ENCODE measurements around the gene TLCD5.

The TLCD5 gene

DNA sequence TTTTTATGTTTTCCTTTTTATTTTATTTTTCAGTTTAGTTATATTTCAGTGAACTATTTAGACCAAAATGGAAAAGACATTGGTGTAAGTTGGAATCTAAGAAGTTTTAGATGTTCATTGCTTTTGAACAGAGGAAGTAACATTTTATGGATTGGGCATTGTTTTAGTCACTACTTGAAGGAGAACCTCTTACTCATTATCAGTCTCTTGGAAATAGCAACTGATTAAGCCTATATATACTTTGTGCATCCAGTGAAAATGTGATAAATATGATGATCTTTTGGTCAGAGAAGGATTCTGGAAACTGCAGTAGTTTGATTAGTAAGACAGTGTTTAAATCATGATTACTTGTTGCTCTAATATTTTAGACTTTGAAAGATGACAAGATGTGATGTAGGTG lies 25.5 kb downstream of the TLCD5 start:
- Histone ChIP-seq H3K9me3 (ENCODE audit: low read length) (no peaks in the 10 kb centered on the region), H2AFZ (ENCODE audit: low read depth, low read length) (no peak overlapping the region), H3K4me1 (ENCODE audit: insufficient read depth, low read length) (no peaks in the 10 kb centered on the region), H3K36me3 (ENCODE audit: insufficient read depth, low read length) (no peaks in the 10 kb centered on the region), H3K4me3 (ENCODE audit: low read length) (no peak overlapping the region), H3K27me3 (ENCODE audit: insufficient read depth, low read length) (no peaks in the 10 kb centered on the region)

DNA sequence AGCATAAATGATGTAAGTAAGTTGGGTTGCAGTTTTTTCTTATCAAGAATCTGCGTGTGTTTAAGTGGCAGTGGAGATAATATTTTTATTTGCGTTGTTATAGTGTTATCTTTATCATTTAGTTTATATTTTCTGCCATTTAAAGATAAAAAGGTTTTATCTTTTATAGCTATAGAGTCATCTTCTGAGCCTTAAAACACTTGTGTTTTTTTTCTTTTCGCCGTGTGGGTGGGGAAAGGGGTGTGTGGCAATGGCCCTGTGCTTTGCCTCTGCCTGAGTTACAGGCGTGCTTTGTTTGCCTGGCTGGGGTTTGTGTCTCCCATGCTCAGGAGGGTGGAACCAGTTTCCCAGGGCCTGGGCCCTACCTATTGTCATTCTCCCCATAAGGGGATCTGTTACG lies 27.3 kb downstream of the TLCD5 start:
- no peaks in the 10 kb centered on the region for H3K27me3 ChIP-seq (ENCODE audit: insufficient read depth, low read length)
- no peak overlapping the region for H2AFZ ChIP-seq (ENCODE audit: low read depth, low read length)
- no peaks in the 10 kb centered on the region for H3K4me1 ChIP-seq (ENCODE audit: insufficient read depth, low read length)
- H3K36me3 ChIP-seq (ENCODE audit: insufficient read depth, low read length) = no peaks in the 10 kb centered on the region
- H3K9me3 ChIP-seq (ENCODE audit: low read length) = no peaks in the 10 kb centered on the region
- H3K4me3 ChIP-seq (ENCODE audit: low read length) = no peak overlapping the region

DNA sequence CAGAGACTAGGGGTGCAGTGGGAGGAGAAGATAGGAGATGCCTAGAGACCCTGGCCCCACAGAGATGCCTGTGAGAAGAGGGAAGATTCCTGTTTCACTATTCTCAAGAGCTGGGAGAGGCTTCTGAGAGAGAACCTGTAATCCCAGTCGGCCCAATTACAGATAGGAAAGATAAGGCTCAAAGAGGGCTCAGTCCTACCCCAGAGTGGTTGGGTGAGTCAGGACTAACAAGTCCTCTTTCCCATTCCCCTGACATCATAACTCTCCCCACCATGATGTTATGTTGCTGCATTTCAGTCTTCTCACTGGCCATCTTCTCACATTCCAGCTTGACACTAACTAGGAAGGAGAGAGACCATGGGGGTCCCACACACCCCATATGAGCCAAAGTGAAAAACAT lies 29.0 kb downstream of the TLCD5 start:
- Histone ChIP-seq H3K36me3 (ENCODE audit: insufficient read depth, low read length) (no peaks in the 10 kb centered on the region), H2AFZ (ENCODE audit: low read depth, low read length) (no peak overlapping the region), H3K4me3 (ENCODE audit: low read length) (no peak overlapping the region), H3K27me3 (ENCODE audit: insufficient read depth, low read length) (no peaks in the 10 kb centered on the region), H3K9me3 (ENCODE audit: low read length) (peaks cover 3% of the 10 kb centered on the region), H3K4me1 (ENCODE audit: insufficient read depth, low read length) (no peaks in the 10 kb centered on the region)

DNA sequence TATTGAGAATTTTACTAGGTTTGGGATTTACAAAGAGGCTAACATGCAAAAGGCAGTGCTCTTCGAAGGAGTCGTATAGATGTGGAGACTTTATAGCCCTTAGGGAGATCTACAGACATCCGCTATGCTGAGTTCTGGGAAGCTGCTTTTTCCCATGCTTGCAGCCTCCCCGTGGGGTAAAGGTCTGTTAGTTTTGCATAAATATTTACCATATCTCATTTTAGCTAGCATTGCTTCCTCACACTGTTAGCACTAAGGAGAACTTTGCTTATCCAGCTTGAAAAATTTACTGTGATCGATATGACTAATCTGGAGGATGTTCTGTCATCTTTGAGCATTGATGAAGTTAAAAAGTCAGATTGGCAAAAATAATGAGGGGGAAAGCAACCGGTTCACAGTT lies 29.7 kb downstream of the TLCD5 start:
- no peaks in the 10 kb centered on the region for H3K27me3 ChIP-seq (ENCODE audit: insufficient read depth, low read length)
- no peaks in the 10 kb centered on the region for H3K36me3 ChIP-seq (ENCODE audit: insufficient read depth, low read length)
- H3K9me3 ChIP-seq (ENCODE audit: low read length) = peaks cover 3% of the 10 kb centered on the region
- no peak overlapping the region for H2AFZ ChIP-seq (ENCODE audit: low read depth, low read length)
- H3K4me3 ChIP-seq (ENCODE audit: low read length) = no peak overlapping the region
- H3K4me1 ChIP-seq (ENCODE audit: insufficient read depth, low read length) = no peaks in the 10 kb centered on the region

DNA sequence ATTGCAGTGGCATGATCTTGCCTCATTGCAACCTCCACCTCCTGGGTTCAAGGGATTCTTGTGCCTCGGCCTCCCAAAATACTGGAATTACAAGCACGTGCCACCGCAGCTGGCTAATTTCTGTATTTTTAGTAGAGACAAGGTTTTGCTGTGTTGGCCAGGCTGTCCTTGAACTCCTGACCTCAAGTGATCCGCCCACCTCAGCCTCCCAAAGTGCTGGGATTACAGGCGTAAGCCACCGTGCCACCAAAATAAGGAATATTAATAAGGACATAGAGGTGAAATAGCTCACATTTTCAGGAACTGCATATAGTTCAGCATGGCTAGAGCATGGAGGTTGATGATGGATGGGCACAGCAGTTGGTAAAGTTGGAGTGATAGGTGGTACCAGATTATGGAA lies 32.5 kb downstream of the TLCD5 start:
- Histone ChIP-seq H3K36me3 (ENCODE audit: insufficient read depth, low read length) (no peaks in the 10 kb centered on the region), H3K4me3 (ENCODE audit: low read length) (no peak overlapping the region), H3K27me3 (ENCODE audit: insufficient read depth, low read length) (no peaks in the 10 kb centered on the region), H3K4me1 (ENCODE audit: insufficient read depth, low read length) (no peaks in the 10 kb centered on the region), H3K9me3 (ENCODE audit: low read length) (peaks cover 7% of the 10 kb centered on the region), H2AFZ (ENCODE audit: low read depth, low read length) (no peak overlapping the region)

DNA sequence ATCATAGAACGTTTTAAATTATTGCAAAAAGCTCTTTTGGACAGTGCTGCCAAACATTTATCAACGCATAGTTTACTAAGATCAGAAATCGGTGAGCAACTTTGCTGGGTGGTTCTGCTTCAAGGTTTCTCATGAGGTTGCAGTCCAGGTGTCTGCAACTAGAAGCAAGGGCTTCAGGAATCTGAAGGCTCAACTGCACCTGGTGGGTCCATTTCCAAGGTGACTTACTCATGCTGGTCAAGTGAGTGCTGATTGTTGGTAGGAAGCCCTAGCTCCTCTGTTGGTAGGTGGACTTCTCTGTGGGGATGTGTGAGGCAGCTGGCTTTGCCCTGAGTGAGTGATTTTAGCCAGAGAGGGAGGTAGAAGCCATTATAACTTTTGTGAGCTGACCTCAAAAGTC lies 33.6 kb downstream of the TLCD5 start:
- Histone ChIP-seq H3K4me1 (ENCODE audit: insufficient read depth, low read length) (no peaks in the 10 kb centered on the region), H3K36me3 (ENCODE audit: insufficient read depth, low read length) (no peaks in the 10 kb centered on the region), H3K9me3 (ENCODE audit: low read length) (peaks cover 8% of the 10 kb centered on the region), H3K4me3 (ENCODE audit: low read length) (no peak overlapping the region), H2AFZ (ENCODE audit: low read depth, low read length) (no peak overlapping the region), H3K27me3 (ENCODE audit: insufficient read depth, low read length) (no peaks in the 10 kb centered on the region)

DNA sequence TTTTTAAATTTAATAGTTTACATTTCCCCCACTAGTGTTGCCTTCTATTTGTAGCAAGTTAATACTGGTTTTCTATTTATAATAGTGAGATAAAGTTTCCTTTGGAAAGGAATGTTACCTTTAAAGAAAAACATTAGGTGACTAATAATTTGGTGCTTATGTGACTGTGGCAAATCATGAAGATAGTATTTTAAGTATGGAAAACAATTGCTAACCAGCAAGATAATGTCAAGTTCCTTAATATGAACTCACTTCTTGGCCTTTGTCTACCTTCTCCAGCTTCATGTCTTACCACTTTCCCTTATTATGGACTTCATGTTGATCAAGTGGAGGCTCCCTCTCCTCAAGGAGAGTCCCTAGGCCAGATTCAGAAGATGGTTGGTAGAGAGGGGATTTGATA lies 38.3 kb downstream of the TLCD5 start:
- no peak overlapping the region for H3K4me3 ChIP-seq (ENCODE audit: low read length)
- H2AFZ ChIP-seq (ENCODE audit: low read depth, low read length) = no peak overlapping the region
- peaks cover 10% of the 10 kb centered on the region for H3K9me3 ChIP-seq (ENCODE audit: low read length)
- H3K36me3 ChIP-seq (ENCODE audit: insufficient read depth, low read length) = no peaks in the 10 kb centered on the region
- H3K4me1 ChIP-seq (ENCODE audit: insufficient read depth, low read length) = no peaks in the 10 kb centered on the region
- H3K27me3 ChIP-seq (ENCODE audit: insufficient read depth, low read length) = no peaks in the 10 kb centered on the region

DNA sequence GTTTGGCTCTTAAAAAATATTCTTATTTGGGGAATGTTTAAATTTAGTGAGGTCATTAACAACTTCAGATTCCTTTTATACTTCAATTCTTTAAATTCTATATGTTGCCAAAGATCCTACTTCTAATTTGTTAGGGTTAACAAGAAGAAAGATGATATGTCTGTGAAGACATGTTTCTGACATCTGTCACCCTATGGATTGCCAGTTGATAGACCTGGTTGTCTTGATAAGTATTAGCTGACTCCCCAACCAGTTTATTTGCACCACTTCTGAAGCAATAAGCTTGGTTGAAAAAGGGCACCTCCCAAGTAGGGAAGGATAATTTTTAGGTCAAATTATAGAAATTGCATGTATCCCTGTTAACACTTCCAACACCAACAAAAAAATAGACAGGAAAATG lies 40.4 kb downstream of the TLCD5 start:
- H3K36me3 ChIP-seq (ENCODE audit: insufficient read depth, low read length) = no peaks in the 10 kb centered on the region
- H3K9me3 ChIP-seq (ENCODE audit: low read length) = peaks cover 7% of the 10 kb centered on the region
- H3K4me1 ChIP-seq (ENCODE audit: insufficient read depth, low read length) = no peaks in the 10 kb centered on the region
- H3K27me3 ChIP-seq (ENCODE audit: insufficient read depth, low read length) = no peaks in the 10 kb centered on the region
- H2AFZ ChIP-seq (ENCODE audit: low read depth, low read length) = no peak overlapping the region
- no peak overlapping the region for H3K4me3 ChIP-seq (ENCODE audit: low read length)

DNA sequence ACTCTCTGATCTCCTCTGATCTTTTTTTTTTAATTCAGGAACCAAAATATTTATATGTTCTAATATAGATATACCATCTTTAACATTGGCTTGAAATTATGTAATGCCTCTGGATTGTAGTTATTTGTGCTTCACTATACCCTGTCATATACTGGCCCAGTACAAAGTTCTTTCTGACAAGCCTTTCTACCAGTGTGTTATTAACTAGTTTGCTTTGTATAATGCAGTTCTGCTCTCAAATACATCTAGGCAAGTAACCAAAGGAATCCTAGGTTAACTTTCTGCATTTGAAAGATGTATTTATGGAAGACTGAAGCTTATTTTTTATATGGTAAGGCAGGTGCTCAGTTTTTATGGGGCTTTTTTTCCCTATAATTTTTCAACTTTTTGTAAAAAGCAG lies 47.2 kb downstream of the TLCD5 start:
- Histone ChIP-seq H3K36me3 (ENCODE audit: insufficient read depth, low read length) (no peaks in the 10 kb centered on the region), H3K4me1 (ENCODE audit: insufficient read depth, low read length) (no peaks in the 10 kb centered on the region), H3K9me3 (ENCODE audit: low read length) (peaks cover 1% of the 10 kb centered on the region), H3K27me3 (ENCODE audit: insufficient read depth, low read length) (no peaks in the 10 kb centered on the region), H3K4me3 (ENCODE audit: low read length) (no peak overlapping the region), H2AFZ (ENCODE audit: low read depth, low read length) (no peak overlapping the region)

DNA sequence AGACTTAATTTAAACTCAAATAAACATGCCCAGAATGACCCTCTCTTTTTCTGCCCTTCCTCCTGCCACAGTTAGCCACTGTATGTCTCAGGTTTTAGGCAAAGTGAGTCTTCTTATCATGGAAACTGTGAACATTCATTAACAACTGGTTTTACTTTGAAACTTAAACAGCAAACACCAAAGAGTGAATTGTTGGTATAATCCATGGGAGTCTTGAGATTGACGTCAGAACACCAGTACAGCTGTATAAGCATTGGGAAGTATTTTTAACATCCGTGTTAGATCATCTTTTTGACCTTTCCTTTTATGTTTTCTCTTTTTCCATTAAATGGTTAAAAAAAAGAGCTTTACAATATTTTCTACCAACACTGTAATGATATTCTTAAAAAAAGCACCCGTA lies 50.0 kb downstream of the TLCD5 start:
- no peaks in the 10 kb centered on the region for H3K36me3 ChIP-seq (ENCODE audit: insufficient read depth, low read length)
- no peak overlapping the region for H3K4me3 ChIP-seq (ENCODE audit: low read length)
- no peaks in the 10 kb centered on the region for H3K4me1 ChIP-seq (ENCODE audit: insufficient read depth, low read length)
- no peaks in the 10 kb centered on the region for H3K27me3 ChIP-seq (ENCODE audit: insufficient read depth, low read length)
- H2AFZ ChIP-seq (ENCODE audit: low read depth, low read length) = no peak overlapping the region
- peaks cover 4% of the 10 kb centered on the region for H3K9me3 ChIP-seq (ENCODE audit: low read length)

DNA sequence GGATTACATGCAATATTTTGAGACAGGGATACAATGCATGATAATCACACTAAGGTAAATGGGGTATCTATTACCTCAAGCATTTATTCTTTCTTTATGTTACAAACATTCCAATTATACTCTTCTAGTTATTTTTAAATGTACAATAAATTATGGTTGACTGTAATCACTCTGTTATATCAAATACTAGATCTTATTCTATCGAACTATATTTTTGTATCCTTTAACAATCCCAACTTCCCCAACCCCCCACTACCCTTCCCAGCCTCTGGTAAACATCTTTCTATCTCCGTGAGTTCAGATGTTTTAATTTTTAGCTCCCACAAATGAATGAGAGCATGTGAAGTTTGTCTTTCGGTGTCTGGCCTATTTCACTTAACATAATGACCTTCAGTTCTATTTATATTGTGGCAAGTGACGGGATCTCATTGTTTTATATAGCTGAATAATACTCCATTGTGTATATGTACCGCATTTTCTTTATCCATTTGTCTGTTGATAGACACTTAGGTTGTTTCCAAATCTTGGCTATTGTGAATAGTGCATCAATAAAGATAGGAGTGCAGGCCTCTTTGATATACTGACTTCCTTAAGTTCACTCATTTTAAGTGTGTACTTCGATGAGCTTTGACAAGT lies 51.6 kb downstream of the TLCD5 start:
- Histone ChIP-seq H3K36me3 (ENCODE audit: insufficient read depth, low read length) (no peaks in the 10 kb centered on the region), H2AFZ (ENCODE audit: low read depth, low read length) (no peak overlapping the region), H3K4me1 (ENCODE audit: insufficient read depth, low read length) (no peaks in the 10 kb centered on the region), H3K9me3 (ENCODE audit: low read length) (peaks cover 4% of the 10 kb centered on the region), H3K4me3 (ENCODE audit: low read length) (no peak overlapping the region), H3K27me3 (ENCODE audit: insufficient read depth, low read length) (no peaks in the 10 kb centered on the region)

DNA sequence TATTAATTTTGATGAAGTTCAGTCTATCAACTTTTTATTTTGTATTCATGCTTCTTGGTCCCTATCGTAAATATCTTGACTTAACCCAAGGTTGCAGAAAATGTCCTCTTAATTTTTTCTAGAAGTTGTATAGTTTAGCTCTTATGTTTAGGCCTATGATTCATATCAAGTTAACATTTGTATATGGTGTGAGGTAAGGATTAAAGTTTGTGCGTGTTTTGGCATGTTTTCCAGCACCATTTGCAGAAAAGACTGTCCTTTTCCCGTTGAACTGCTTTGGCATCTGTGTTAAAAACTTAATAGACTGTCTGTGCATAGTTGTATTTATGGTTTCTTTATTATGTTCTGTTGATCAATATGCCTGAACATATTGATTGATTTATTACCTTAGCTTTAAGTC lies 53.4 kb downstream of the TLCD5 start:
- Histone ChIP-seq H3K4me3 (ENCODE audit: low read length) (no peak overlapping the region), H3K27me3 (ENCODE audit: insufficient read depth, low read length) (no peaks in the 10 kb centered on the region), H3K9me3 (ENCODE audit: low read length) (peaks cover 7% of the 10 kb centered on the region), H3K4me1 (ENCODE audit: insufficient read depth, low read length) (no peaks in the 10 kb centered on the region), H3K36me3 (ENCODE audit: insufficient read depth, low read length) (no peaks in the 10 kb centered on the region), H2AFZ (ENCODE audit: low read depth, low read length) (no peak overlapping the region)

DNA sequence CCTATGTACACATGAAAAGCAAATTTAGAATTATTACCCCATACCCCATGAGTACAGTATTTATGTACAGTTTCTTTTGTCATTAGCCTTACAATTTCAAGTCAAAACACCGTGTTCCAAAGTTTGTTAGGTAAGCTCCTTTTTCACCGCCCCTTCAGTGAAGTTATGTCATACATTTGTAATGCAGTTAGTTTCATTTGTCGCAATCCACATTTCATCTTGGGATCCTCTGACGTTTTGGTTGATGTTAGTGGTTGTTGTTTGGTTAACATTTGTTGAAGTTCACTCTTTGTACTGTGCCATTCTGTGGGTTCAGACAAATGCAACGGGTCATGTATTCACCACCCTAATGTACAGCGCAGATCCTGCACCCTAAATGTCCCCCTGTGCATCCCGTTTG lies 56.3 kb downstream of the TLCD5 start:
- Histone ChIP-seq H3K9me3 (ENCODE audit: low read length) (peaks cover 8% of the 10 kb centered on the region), H2AFZ (ENCODE audit: low read depth, low read length) (no peak overlapping the region), H3K36me3 (ENCODE audit: insufficient read depth, low read length) (no peaks in the 10 kb centered on the region), H3K4me1 (ENCODE audit: insufficient read depth, low read length) (peaks cover 16% of the 10 kb centered on the region), H3K27me3 (ENCODE audit: insufficient read depth, low read length) (no peaks in the 10 kb centered on the region), H3K4me3 (ENCODE audit: low read length) (no peak overlapping the region)

All from neuron (in vitro differentiated cells).